GM19023 (cell line): ENCODE measurements around the gene RRAS2.
A peak's percentile ranks its signal among the peaks of the same experiment; 100 is the strongest.

ENCODE experiments used
- ATAC-seq: cut with Tn5 transposase; IDR thresholded peaks from one replicate; pipeline ENCODE4 v1.9.1; 2021; ENCODE audit warnings: mild to moderate bottlenecking, moderate library complexity; ENCODE audit not compliant: unreplicated experiment

RRAS2 gene

GRCh38 chr11:14340721-14341120 lies 18.3 kb downstream of the RRAS2 start:
- no peak for ATAC-seq

GRCh38 chr11:14339356-14339755 lies 19.6 kb downstream of the RRAS2 start:
- no peak for ATAC-seq

- ATAC-seq, result no peak
Measured at GRCh38 chr11:14336507-14337503, 22.2 kb downstream of the RRAS2 start.

- ATAC-seq, result no peak
Measured at GRCh38 chr11:14335712-14336111, 23.3 kb downstream of the RRAS2 start.

- peak; percentile 56 for ATAC-seq
Measured at GRCh38 chr11:14334893-14335292, 24.1 kb downstream of the RRAS2 start.

- no peak for ATAC-seq
Measured at GRCh38 chr11:14334192-14334591, 24.8 kb downstream of the RRAS2 start.

GRCh38 chr11:14331476-14332136 lies 27.4 kb downstream of the RRAS2 start:
- no peak for ATAC-seq

GRCh38 chr11:14330881-14331280 lies 28.1 kb downstream of the RRAS2 start:
- no peak for ATAC-seq

- ATAC-seq, result no peak
Measured at GRCh38 chr11:14329702-14330101, 29.3 kb downstream of the RRAS2 start.

- ATAC-seq, result no peak
Measured at GRCh38 chr11:14327116-14327515, 31.9 kb downstream of the RRAS2 start.

GRCh38 chr11:14323118-14323676 lies 35.8 kb downstream of the RRAS2 start:
- no peak for ATAC-seq

GRCh38 chr11:14322510-14322909 lies 36.5 kb downstream of the RRAS2 start:
- ATAC-seq, result no peak

GRCh38 chr11:14320020-14320419 lies 39.0 kb downstream of the RRAS2 start:
- peak; percentile 41 for ATAC-seq

GRCh38 chr11:14318581-14318981 lies 40.4 kb downstream of the RRAS2 start:
- no peak for ATAC-seq

- no peak for ATAC-seq
Measured at GRCh38 chr11:14317659-14318325, 41.2 kb downstream of the RRAS2 start.

- ATAC-seq, result no peak
Measured at GRCh38 chr11:14315130-14315529, 43.9 kb downstream of the RRAS2 start.

- ATAC-seq, result no peak
Measured at GRCh38 chr11:14314127-14314526, 44.9 kb downstream of the RRAS2 start.

- no peak for ATAC-seq
Measured at GRCh38 chr11:14312736-14313438, 46.1 kb downstream of the RRAS2 start.

GRCh38 chr11:14310679-14311078 lies 48.3 kb downstream of the RRAS2 start:
- no peak for ATAC-seq

GRCh38 chr11:14309425-14310192 lies 49.4 kb downstream of the RRAS2 start:
- no peak for ATAC-seq
